HepG2 (cell line): ENCODE measurements around the gene VRK3. TPM values are rescaled to one million over a fixed set of nuclear protein-coding genes. Genes with fewer than 3 reads are reported as not detected.
A peak's percentile ranks its signal among the peaks of the same experiment; 100 is the strongest.

ENCODE experiments used
- BCL6 ChIP-seq: IDR thresholded peaks from 2 replicates; pipeline ENCODE4 v1.6.1; 2016; ENCODE audit warnings: missing genetic modification reagents, missing compliant biosample characterization
- CCAR2 ChIP-seq: fragments of 200-400 bp; formaldehyde crosslinking; optimal IDR thresholded peaks from 2 replicates; pipeline ENCODE3; 2018; ENCODE audit warnings: low read depth, mild to moderate bottlenecking, low read length, moderate library complexity
- FOXJ3 ChIP-seq: sonication (generic); formaldehyde crosslinking; IDR thresholded peaks from 2 replicates; pipeline ENCODE4 v1.4.0; 2020; ENCODE audit warnings: missing genetic modification reagents, mild to moderate bottlenecking, borderline replicate concordance
- HMG20A ChIP-seq: IDR thresholded peaks from 2 replicates; pipeline ENCODE4 v1.6.1; 2016; ENCODE audit warnings: borderline replicate concordance
- ISL2 ChIP-seq: sonication (generic); formaldehyde crosslinking; IDR thresholded peaks from 2 replicates; pipeline ENCODE4 v1.5.0; 2020; ENCODE audit warnings: missing genetic modification reagents
- LCORL ChIP-seq, 2 experiments: fragments of 450-650 bp in 1 of 2; sonication (generic) in 1 of 2; formaldehyde crosslinking in 1 of 2; IDR thresholded peaks; 2 replicates each; pipeline versions ENCODE4 v1.5.0 to v1.6.1; 2017 to 2020; ENCODE audit warnings: antibody characterized with exemption in 1 of 2, missing genetic modification reagents in 1 of 2
- MTF2 ChIP-seq: sonication (generic); formaldehyde crosslinking; IDR thresholded peaks from 2 replicates; pipeline ENCODE4 v1.5.0; 2020; ENCODE audit warnings: missing genetic modification reagents, borderline replicate concordance
- NCOA1 ChIP-seq: sonication (generic); formaldehyde crosslinking; IDR thresholded peaks from 2 replicates; pipeline ENCODE4 v1.9.0; 2021; ENCODE audit warnings: missing genetic modification reagents
- NFIC ChIP-seq: IDR thresholded peaks from 2 replicates; pipeline ENCODE4 v1.6.1; 2012; ENCODE audit warnings: mild to moderate bottlenecking, low read length, inconsistent platforms
- SRSF9 ChIP-seq: fragments of 200-400 bp; formaldehyde crosslinking; IDR thresholded peaks from 2 replicates; pipeline ENCODE4 v1.6.1; 2018; ENCODE audit warnings: borderline replicate concordance, mild to moderate bottlenecking, low read depth, low read length; ENCODE audit not compliant: insufficient read depth, poor library complexity, severe bottlenecking
- TBX3 ChIP-seq: fragments of 450-650 bp; IDR thresholded peaks from 2 replicates; pipeline ENCODE4 v1.6.1; 2017; ENCODE audit warnings: antibody characterized with exemption, mild to moderate bottlenecking, inconsistent platforms, borderline replicate concordance
- TCF7 ChIP-seq: sonication (generic); IDR thresholded peaks from 2 replicates; pipeline ENCODE4 v1.6.1; 2016; ENCODE audit warnings: antibody characterized with exemption, low read depth
- ZFP82 ChIP-seq: sonication (generic); formaldehyde crosslinking; IDR thresholded peaks from 2 replicates; pipeline ENCODE4 v1.5.1; 2020; ENCODE audit warnings: mild to moderate bottlenecking, missing genetic modification reagents, borderline replicate concordance
- ZNF160 ChIP-seq: sonication (generic); formaldehyde crosslinking; IDR thresholded peaks from 2 replicates; pipeline ENCODE4 v1.8.0; 2022; ENCODE audit warnings: mild to moderate bottlenecking, inconsistent platforms, missing genetic modification reagents
- ZNF225 ChIP-seq: sonication (generic); formaldehyde crosslinking; IDR thresholded peaks from 2 replicates; pipeline ENCODE4 v1.4.0; 2020; ENCODE audit warnings: mild to moderate bottlenecking, missing genetic modification reagents
- ZNF232 ChIP-seq: sonication (generic); formaldehyde crosslinking; IDR thresholded peaks from 2 replicates; pipeline ENCODE4 v1.4.0; 2020; ENCODE audit warnings: missing genetic modification reagents, borderline replicate concordance
- ZNF354B ChIP-seq: sonication (generic); formaldehyde crosslinking; IDR thresholded peaks from 2 replicates; pipeline ENCODE4 v1.8.0; 2022; ENCODE audit warnings: mild to moderate bottlenecking, missing genetic modification reagents
- ZNF790 ChIP-seq: sonication (generic); formaldehyde crosslinking; IDR thresholded peaks from 2 replicates; pipeline ENCODE4 v1.8.0; 2022; ENCODE audit warnings: missing genetic modification reagents, mild to moderate bottlenecking, borderline replicate concordance
- ZSCAN29 ChIP-seq: sonication (generic); formaldehyde crosslinking; conservative IDR thresholded peaks from 2 replicates; pipeline ENCODE4 v1.4.0; 2020; ENCODE audit warnings: mild to moderate bottlenecking, missing genetic modification reagents
- polyA plus RNA-seq, 8 experiments: library from polyadenylated mRNA; depleted of rRNA in 3 of 8; stranded (reverse) in 7 of 8; unstranded in 1 of 8; fragments of >200 nt; fragmentation: Illumina TruSeq in 4 of 8; extraction: Trizol in 4 of 8; gene quantifications; 2 replicates each; pipeline versions ENCODE4 v1.2.1 to v1.2.3, GENCODE V29; 2011 to 2016; ENCODE audit warnings: low read depth in 4 of 8, missing spikeins in 1 of 8, mixed read lengths in 1 of 8; ENCODE audit not compliant: insufficient read depth in 1 of 8
- total RNA-seq, 5 experiments: library from RNA; depleted of rRNA; stranded (reverse); fragments of >200 nt; fragmentation: Illumina TruSeq; extraction: Trizol; gene quantifications; 2 replicates each; pipeline ENCODE4 v1.2.3, GENCODE V29; 2016; ENCODE audit warnings: low read depth in 1 of 5
- TF ChIP-seq, protein P1 (sequence below): sonication (generic); formaldehyde crosslinking; IDR thresholded peaks from 2 replicates; pipeline ENCODE4 v1.5.0; 2020; ENCODE audit warnings: missing genetic modification reagents, mild to moderate bottlenecking, borderline replicate concordance
- TF ChIP-seq, protein P2 (sequence below): sonication (generic); formaldehyde crosslinking; IDR thresholded peaks from 2 replicates; pipeline ENCODE4 v1.4.0; 2020; ENCODE audit warnings: missing genetic modification reagents
- TF ChIP-seq, protein P3 (sequence below): sonication (generic); formaldehyde crosslinking; conservative IDR thresholded peaks from 2 replicates; pipeline ENCODE4 v1.8.1; 2023; ENCODE audit warnings: missing genetic modification reagents
- TF ChIP-seq, protein P4 (sequence below): IDR thresholded peaks from 2 replicates; pipeline ENCODE4 v1.6.1; 2016; ENCODE audit warnings: low read depth, control low read depth
- TF ChIP-seq, protein P5 (sequence below): sonication (generic); formaldehyde crosslinking; IDR thresholded peaks from 2 replicates; pipeline ENCODE4 v1.8.0; 2023; ENCODE audit warnings: mild to moderate bottlenecking, missing genetic modification reagents

VRK3 gene
- total and polyA plus RNA-seq, 2 of the 13 experiments (the other 11 are each of a cell fraction or from before 2014, with no cell fraction given): 23.8 to 28.3 TPM

DNA sequence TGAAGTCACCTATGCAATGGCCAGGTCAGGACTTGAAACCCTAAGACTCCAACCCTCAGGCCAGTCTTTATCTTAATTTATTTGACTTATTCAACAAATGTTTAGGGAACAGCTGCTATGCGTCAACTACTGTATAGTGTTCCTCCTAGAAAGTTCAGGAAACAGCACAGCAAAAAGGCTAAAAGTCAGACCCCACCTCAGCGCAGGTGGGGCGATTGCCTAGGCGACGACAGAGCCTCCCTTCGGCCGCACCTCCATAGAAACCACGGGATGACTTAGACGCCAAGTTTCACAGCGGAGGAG, 502 bp downstream of the VRK3 start (continued):
- TF ChIP-seq ZNF354B (CRISPR knock-in tag): no peak
- TF ChIP-seq CCAR2: no peak
- no peak for TF ChIP-seq HMG20A (CRISPR knock-in tag)
- no peak for TF ChIP-seq FOXJ3
- 0 out of 2 replicates have a peak, but pooled peaks have one; percentile 37 for TF ChIP-seq ZNF225 (CRISPR knock-in tag)
- TF ChIP-seq, protein P1, sequence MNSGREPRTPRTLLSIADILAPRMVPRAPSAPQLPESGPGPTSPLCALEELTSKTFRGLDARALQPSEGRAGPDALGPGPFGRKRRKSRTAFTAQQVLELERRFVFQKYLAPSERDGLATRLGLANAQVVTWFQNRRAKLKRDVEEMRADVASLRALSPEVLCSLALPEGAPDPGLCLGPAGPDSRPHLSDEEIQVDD (CRISPR knock-in tag): no peak
- TF ChIP-seq TCF7: no peak
- no peak for TF ChIP-seq ZFP82
- no peak for TF ChIP-seq SRSF9
- TF ChIP-seq, protein P2, sequence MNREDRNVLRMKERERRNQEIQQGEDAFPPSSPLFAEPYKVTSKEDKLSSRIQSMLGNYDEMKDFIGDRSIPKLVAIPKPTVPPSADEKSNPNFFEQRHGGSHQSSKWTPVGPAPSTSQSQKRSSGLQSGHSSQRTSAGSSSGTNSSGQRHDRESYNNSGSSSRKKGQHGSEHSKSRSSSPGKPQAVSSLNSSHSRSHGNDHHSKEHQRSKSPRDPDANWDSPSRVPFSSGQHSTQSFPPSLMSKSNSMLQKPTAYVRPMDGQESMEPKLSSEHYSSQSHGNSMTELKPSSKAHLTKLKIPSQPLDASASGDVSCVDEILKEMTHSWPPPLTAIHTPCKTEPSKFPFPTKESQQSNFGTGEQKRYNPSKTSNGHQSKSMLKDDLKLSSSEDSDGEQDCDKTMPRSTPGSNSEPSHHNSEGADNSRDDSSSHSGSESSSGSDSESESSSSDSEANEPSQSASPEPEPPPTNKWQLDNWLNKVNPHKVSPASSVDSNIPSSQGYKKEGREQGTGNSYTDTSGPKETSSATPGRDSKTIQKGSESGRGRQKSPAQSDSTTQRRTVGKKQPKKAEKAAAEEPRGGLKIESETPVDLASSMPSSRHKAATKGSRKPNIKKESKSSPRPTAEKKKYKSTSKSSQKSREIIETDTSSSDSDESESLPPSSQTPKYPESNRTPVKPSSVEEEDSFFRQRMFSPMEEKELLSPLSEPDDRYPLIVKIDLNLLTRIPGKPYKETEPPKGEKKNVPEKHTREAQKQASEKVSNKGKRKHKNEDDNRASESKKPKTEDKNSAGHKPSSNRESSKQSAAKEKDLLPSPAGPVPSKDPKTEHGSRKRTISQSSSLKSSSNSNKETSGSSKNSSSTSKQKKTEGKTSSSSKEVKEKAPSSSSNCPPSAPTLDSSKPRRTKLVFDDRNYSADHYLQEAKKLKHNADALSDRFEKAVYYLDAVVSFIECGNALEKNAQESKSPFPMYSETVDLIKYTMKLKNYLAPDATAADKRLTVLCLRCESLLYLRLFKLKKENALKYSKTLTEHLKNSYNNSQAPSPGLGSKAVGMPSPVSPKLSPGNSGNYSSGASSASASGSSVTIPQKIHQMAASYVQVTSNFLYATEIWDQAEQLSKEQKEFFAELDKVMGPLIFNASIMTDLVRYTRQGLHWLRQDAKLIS (CRISPR knock-in tag): 0 out of 2 replicates have a peak, but pooled peaks have one; percentile 6
- TF ChIP-seq, protein P3, sequence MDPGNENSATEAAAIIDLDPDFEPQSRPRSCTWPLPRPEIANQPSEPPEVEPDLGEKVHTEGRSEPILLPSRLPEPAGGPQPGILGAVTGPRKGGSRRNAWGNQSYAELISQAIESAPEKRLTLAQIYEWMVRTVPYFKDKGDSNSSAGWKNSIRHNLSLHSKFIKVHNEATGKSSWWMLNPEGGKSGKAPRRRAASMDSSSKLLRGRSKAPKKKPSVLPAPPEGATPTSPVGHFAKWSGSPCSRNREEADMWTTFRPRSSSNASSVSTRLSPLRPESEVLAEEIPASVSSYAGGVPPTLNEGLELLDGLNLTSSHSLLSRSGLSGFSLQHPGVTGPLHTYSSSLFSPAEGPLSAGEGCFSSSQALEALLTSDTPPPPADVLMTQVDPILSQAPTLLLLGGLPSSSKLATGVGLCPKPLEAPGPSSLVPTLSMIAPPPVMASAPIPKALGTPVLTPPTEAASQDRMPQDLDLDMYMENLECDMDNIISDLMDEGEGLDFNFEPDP (CRISPR knock-in tag): no peak
- TF ChIP-seq LCORL (IDR thresholded peaks at IDR 0.05): no peak
- TF ChIP-seq LCORL (CRISPR knock-in tag; IDR thresholded peaks at IDR 0.05): 0 out of 2 replicates have a peak, but pooled peaks have one; percentile 34
- TF ChIP-seq ZNF790: no peak
- peak; percentile 66; the same call in 1 of the 2 replicates for TF ChIP-seq NCOA1 (CRISPR knock-in tag)
- no peak for TF ChIP-seq ZNF160 (CRISPR knock-in tag)
- no peak for TF ChIP-seq BCL6 (CRISPR knock-in tag)
- peak; percentile 18; the same call in 1 of the 2 replicates for TF ChIP-seq ZSCAN29
- no peak for TF ChIP-seq TBX3
- no peak for TF ChIP-seq ZNF232
- TF ChIP-seq, protein P4, sequence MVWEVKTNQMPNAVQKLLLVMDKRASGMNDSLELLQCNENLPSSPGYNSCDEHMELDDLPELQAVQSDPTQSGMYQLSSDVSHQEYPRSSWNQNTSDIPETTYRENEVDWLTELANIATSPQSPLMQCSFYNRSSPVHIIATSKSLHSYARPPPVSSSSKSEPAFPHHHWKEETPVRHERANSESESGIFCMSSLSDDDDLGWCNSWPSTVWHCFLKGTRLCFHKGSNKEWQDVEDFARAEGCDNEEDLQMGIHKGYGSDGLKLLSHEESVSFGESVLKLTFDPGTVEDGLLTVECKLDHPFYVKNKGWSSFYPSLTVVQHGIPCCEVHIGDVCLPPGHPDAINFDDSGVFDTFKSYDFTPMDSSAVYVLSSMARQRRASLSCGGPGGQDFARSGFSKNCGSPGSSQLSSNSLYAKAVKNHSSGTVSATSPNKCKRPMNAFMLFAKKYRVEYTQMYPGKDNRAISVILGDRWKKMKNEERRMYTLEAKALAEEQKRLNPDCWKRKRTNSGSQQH (CRISPR knock-in tag): 0 out of 2 replicates have a peak, but pooled peaks have one; percentile 31
- TF ChIP-seq, protein P5, sequence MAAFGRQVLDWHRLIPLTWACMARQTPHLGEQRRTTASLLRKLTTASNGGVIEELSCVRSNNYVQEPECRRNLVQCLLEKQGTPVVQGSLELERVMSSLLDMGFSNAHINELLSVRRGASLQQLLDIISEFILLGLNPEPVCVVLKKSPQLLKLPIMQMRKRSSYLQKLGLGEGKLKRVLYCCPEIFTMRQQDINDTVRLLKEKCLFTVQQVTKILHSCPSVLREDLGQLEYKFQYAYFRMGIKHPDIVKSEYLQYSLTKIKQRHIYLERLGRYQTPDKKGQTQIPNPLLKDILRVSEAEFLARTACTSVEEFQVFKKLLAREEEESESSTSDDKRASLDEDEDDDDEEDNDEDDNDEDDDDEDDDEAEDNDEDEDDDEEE (CRISPR knock-in tag): no peak
- TF ChIP-seq NFIC: no peak
- 0 out of 2 replicates have a peak, but pooled peaks have one; percentile 25 for TF ChIP-seq MTF2 (CRISPR knock-in tag)
- no peak for TF ChIP-seq ISL2 (CRISPR knock-in tag)
